Body of pancreas (tissue), 4 donors: ENCODE results near the gene TADA2B.

ENCODE experiments used
- POLR2A ChIP-seq, 3 donors: fragments of 450-650 bp; IDR thresholded peaks; one replicate each; pipeline ENCODE4 v1.6.1; 2016; ENCODE audit warnings: antibody characterized with exemption in 3 of 3, mild to moderate bottlenecking in 2 of 3
- TF ChIP-seq, protein P1 (sequence below), 7 experiments: fragments of 450-650 bp in 4 of 7; fragments of 200-600 bp in 3 of 7; sonication (generic) in 3 of 7; IDR thresholded peaks; one replicate each; pipeline ENCODE4 v1.5.1; 2016 to 2019; ENCODE audit warnings: antibody characterized with exemption in 7 of 7

DNA sequence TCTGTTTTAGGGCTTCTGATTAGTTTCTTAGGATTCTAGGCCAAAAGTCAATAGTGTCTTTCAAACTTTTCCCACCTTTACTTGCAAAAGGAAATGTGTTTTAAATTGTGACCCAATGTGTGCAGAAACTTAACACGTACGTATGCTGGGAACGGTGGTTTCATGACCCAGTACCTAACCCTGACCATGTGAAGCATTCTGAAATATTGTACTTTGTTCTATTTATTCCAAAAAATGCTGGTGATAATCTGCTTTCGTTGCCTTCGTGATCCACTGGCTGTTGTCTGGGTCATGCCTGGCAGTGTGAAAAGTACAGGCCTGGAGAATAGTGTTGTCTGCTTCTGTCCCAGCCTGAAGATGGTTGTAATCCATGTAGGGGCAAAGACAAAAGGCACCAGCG lies 26.7 kb upstream of the TADA2B start:
- TF ChIP-seq, protein P1, sequence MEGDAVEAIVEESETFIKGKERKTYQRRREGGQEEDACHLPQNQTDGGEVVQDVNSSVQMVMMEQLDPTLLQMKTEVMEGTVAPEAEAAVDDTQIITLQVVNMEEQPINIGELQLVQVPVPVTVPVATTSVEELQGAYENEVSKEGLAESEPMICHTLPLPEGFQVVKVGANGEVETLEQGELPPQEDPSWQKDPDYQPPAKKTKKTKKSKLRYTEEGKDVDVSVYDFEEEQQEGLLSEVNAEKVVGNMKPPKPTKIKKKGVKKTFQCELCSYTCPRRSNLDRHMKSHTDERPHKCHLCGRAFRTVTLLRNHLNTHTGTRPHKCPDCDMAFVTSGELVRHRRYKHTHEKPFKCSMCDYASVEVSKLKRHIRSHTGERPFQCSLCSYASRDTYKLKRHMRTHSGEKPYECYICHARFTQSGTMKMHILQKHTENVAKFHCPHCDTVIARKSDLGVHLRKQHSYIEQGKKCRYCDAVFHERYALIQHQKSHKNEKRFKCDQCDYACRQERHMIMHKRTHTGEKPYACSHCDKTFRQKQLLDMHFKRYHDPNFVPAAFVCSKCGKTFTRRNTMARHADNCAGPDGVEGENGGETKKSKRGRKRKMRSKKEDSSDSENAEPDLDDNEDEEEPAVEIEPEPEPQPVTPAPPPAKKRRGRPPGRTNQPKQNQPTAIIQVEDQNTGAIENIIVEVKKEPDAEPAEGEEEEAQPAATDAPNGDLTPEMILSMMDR (IDR thresholded peaks at IDR 0.05): no peak
- TF ChIP-seq POLR2A (IDR thresholded peaks at IDR 0.05): no peak
